ENCODE measurements around the gene ACP3.

- TF ChIP-seq ZNF274 (IDR thresholded peaks at IDR 0.05; ENCODE audit: low read depth, low read length) (no peak), SUZ12 (IDR thresholded peaks at IDR 0.05; ENCODE audit: extremely low read depth, insufficient read depth, insufficient read length) (no peak)
These were observed 7.9 kb downstream of the ACP3 start for GRCh38 chr3:132325103-132325606.
